ENCODE results near the gene RASGRF2.

DNA sequence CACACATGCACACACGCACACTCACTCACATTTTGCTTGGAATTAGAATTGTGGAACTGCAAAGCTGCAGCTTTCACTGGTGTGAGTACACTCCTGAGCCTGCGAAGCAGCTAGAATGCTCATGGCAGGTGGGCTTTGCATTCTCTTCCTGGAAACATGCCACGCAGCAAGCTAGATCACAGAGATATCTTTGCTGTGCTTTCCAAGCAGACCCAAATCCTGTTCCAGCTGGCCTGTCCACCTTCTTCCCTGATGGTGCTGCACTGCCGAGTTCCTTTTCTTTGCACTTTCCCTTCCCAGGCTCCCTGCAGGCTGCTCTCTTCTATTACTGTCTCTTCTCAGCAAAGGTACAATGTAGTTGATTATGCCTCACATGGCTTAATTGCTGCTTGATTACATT lies 180.3 kb downstream of the RASGRF2 start:
- TF ChIP-seq POLR2A (IDR thresholded peaks at IDR 0.05; ENCODE audit: low read length) (no peak), GATA1 (IDR thresholded peaks at IDR 0.05; ENCODE audit: low read depth, low read length) (no peak)
